Astrocyte (in vitro differentiated cells and primary cell): ENCODE data around the gene PLXNB1.

ENCODE experiments used
- EZH2 ChIP-seq: IDR thresholded peaks from 2 replicates; pipeline ENCODE4 v1.6.1; 2012; ENCODE audit warnings: mild to moderate bottlenecking, low read length, inconsistent platforms; ENCODE audit not compliant: insufficient read depth
- TF ChIP-seq, protein P1 (sequence below): IDR thresholded peaks from 2 replicates; pipeline ENCODE4 v1.5.1; 2011; ENCODE audit warnings: low read depth, mild to moderate bottlenecking, inconsistent platforms, low read length, moderate library complexity; ENCODE audit not compliant: insufficient read depth

DNA sequence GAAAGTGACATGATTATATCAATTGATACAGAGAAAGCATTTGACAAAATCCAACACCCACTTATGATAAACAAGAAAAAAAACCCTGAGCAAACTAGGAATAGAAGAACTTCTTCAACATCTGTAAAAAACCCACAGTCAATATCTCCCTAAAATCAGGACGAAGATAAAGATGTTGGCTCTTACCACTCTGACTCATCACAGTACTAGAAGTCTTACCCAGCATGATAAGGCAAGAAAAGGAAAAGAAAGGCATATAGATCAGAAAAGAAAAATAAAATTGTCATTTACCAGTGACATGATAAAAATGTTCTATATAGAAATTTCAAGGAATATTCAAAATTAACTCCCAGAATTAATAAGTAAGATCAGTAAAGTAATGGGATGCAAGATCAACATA lies 65.0 kb downstream of the PLXNB1 start:
- TF ChIP-seq, protein P1, sequence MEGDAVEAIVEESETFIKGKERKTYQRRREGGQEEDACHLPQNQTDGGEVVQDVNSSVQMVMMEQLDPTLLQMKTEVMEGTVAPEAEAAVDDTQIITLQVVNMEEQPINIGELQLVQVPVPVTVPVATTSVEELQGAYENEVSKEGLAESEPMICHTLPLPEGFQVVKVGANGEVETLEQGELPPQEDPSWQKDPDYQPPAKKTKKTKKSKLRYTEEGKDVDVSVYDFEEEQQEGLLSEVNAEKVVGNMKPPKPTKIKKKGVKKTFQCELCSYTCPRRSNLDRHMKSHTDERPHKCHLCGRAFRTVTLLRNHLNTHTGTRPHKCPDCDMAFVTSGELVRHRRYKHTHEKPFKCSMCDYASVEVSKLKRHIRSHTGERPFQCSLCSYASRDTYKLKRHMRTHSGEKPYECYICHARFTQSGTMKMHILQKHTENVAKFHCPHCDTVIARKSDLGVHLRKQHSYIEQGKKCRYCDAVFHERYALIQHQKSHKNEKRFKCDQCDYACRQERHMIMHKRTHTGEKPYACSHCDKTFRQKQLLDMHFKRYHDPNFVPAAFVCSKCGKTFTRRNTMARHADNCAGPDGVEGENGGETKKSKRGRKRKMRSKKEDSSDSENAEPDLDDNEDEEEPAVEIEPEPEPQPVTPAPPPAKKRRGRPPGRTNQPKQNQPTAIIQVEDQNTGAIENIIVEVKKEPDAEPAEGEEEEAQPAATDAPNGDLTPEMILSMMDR: no peak
- TF ChIP-seq EZH2: no peak
